Measurements from ENCODE around the gene EML1.

EML1 gene

GRCh38 chr14:99853206-99853605 is 60.0 kb downstream of the EML1 start:
- Histone ChIP-seq H3K4me1 (ENCODE audit: control extremely low read depth in 1 of 4, control insufficient read depth in 4 of 4, insufficient read depth in 4 of 4, low read length in 3 of 4) (no peaks in the 10 kb centered on the region), H3K4me3 (ENCODE audit: control insufficient read depth in 1 of 7, extremely low read depth in 1 of 7, insufficient read depth in 4 of 7, low read depth in 2 of 7, low read length in 6 of 7) (no peak overlapping the region), H3K9me3 (ENCODE audit: control extremely low read depth in 1 of 5, control insufficient read depth in 4 of 5, insufficient read depth in 2 of 5, low read depth in 1 of 5, low read length in 4 of 5) (peaks cover 0 to 2% (median 0%) of the 10 kb centered on the region in 5 experiments), H3K36me3 (ENCODE audit: control insufficient read depth in 4 of 4, insufficient read depth in 4 of 4, low read length in 3 of 4) (no peaks in the 10 kb centered on the region), H3K27me3 (replicated peaks in 2 of 5; ENCODE audit: control insufficient read depth in 4 of 5, insufficient read depth in 5 of 5, low read length in 4 of 5) (peaks cover 0 to 78% (median 35%) of the 10 kb centered on the region in 5 experiments), H3K27ac (ENCODE audit: insufficient read depth in 1 of 2, low read depth in 1 of 2, low read length in 2 of 2, poor library complexity in 1 of 2, severe bottlenecking in 2 of 2) (no peak overlapping the region)
- DNase-seq: no peak
- ChIA-PET POLR2A (no interaction called here), CTCF (interaction anchor here (1.1 to 1.5 kb wide), 2 partner anchors 47 to 214 kb away, joined by 3 to 4 read pairs; no protein-coding TSS in a partner anchor)
- WGBS (ENCODE audit: insufficient coverage): 50% methylated on average over 4 of the region's 5 CpGs

- 75% methylated on average over 4 of the region's 5 CpGs for WGBS (ENCODE audit: insufficient coverage)
- Histone ChIP-seq H3K4me3 (ENCODE audit: control insufficient read depth in 1 of 7, extremely low read depth in 1 of 7, insufficient read depth in 4 of 7, low read depth in 2 of 7, low read length in 6 of 7) (no peak overlapping the region), H3K27ac (ENCODE audit: insufficient read depth in 1 of 2, low read depth in 1 of 2, low read length in 2 of 2, poor library complexity in 1 of 2, severe bottlenecking in 2 of 2) (no peak overlapping the region), H3K9me3 (ENCODE audit: control extremely low read depth in 1 of 5, control insufficient read depth in 4 of 5, insufficient read depth in 2 of 5, low read depth in 1 of 5, low read length in 4 of 5) (peaks cover 0 to 2% (median 0%) of the 10 kb centered on the region in 5 experiments), H3K27me3 (replicated peaks in 2 of 5; ENCODE audit: control insufficient read depth in 4 of 5, insufficient read depth in 5 of 5, low read length in 4 of 5) (peaks cover 0 to 83% (median 35%) of the 10 kb centered on the region in 5 experiments), H3K36me3 (ENCODE audit: control insufficient read depth in 4 of 4, insufficient read depth in 4 of 4, low read length in 3 of 4) (no peaks in the 10 kb centered on the region), H3K4me1 (ENCODE audit: control extremely low read depth in 1 of 4, control insufficient read depth in 4 of 4, insufficient read depth in 4 of 4, low read length in 3 of 4) (no peaks in the 10 kb centered on the region)
- CTCF ChIA-PET: interaction anchor here (1.5 to 2.3 kb wide), 2 partner anchors 13 to 45 kb away, joined by 4 to 6 read pairs; no protein-coding TSS in a partner anchor
- POLR2A ChIA-PET: no interaction called here
- no peak for DNase-seq
These were observed 61.6 kb downstream of the EML1 start for GRCh38 chr14:99854831-99855230.

- Histone ChIP-seq H3K9me3 (ENCODE audit: control extremely low read depth in 1 of 5, control insufficient read depth in 4 of 5, insufficient read depth in 2 of 5, low read depth in 1 of 5, low read length in 4 of 5) (peaks cover 0 to 2% (median 0%) of the 10 kb centered on the region in 5 experiments), H3K36me3 (ENCODE audit: control insufficient read depth in 4 of 4, insufficient read depth in 4 of 4, low read length in 3 of 4) (no peaks in the 10 kb centered on the region), H3K27me3 (replicated peaks in 2 of 5; ENCODE audit: control insufficient read depth in 4 of 5, insufficient read depth in 5 of 5, low read length in 4 of 5) (peaks cover 0 to 83% (median 32%) of the 10 kb centered on the region in 5 experiments), H3K4me1 (ENCODE audit: control extremely low read depth in 1 of 4, control insufficient read depth in 4 of 4, insufficient read depth in 4 of 4, low read length in 3 of 4) (no peaks in the 10 kb centered on the region), H3K4me3 (ENCODE audit: control insufficient read depth in 1 of 7, extremely low read depth in 1 of 7, insufficient read depth in 4 of 7, low read depth in 2 of 7, low read length in 6 of 7) (no peak overlapping the region), H3K27ac (ENCODE audit: insufficient read depth in 1 of 2, low read depth in 1 of 2, low read length in 2 of 2, poor library complexity in 1 of 2, severe bottlenecking in 2 of 2) (no peak overlapping the region)
- ChIA-PET CTCF (interaction anchor here (2.3 kb wide), 1 partner anchor 14 kb away, joined by 6 read pairs; no protein-coding TSS in a partner anchor), POLR2A (interaction anchor here (0.6 kb wide), 1 partner anchor 1457 kb away, joined by 3 read pairs; no protein-coding TSS in a partner anchor)
- no peak for DNase-seq
These were observed 62.1 kb downstream of the EML1 start for GRCh38 chr14:99855271-99855670.

GRCh38 chr14:99857551-99857950 is 64.3 kb downstream of the EML1 start:
- CTCF ChIA-PET: no interaction called here
- POLR2A ChIA-PET: no interaction called here
- Histone ChIP-seq H3K27ac (ENCODE audit: insufficient read depth in 1 of 2, low read depth in 1 of 2, low read length in 2 of 2, poor library complexity in 1 of 2, severe bottlenecking in 2 of 2) (no peak overlapping the region), H3K9me3 (ENCODE audit: control extremely low read depth in 1 of 5, control insufficient read depth in 4 of 5, insufficient read depth in 2 of 5, low read depth in 1 of 5, low read length in 4 of 5) (peaks cover 0 to 2% (median 0%) of the 10 kb centered on the region in 5 experiments), H3K4me3 (ENCODE audit: control insufficient read depth in 1 of 7, extremely low read depth in 1 of 7, insufficient read depth in 4 of 7, low read depth in 2 of 7, low read length in 6 of 7) (no peak overlapping the region), H3K36me3 (ENCODE audit: control insufficient read depth in 4 of 4, insufficient read depth in 4 of 4, low read length in 3 of 4) (no peaks in the 10 kb centered on the region), H3K27me3 (replicated peaks in 2 of 5; ENCODE audit: control insufficient read depth in 4 of 5, insufficient read depth in 5 of 5, low read length in 4 of 5) (peaks cover 0 to 82% (median 15%) of the 10 kb centered on the region in 5 experiments), H3K4me1 (ENCODE audit: control extremely low read depth in 1 of 4, control insufficient read depth in 4 of 4, insufficient read depth in 4 of 4, low read length in 3 of 4) (no peaks in the 10 kb centered on the region)
- no CpG with 5 or more reads among the region's 1 CpG for WGBS (ENCODE audit: insufficient coverage)
- DNase-seq: no peak

DNA sequence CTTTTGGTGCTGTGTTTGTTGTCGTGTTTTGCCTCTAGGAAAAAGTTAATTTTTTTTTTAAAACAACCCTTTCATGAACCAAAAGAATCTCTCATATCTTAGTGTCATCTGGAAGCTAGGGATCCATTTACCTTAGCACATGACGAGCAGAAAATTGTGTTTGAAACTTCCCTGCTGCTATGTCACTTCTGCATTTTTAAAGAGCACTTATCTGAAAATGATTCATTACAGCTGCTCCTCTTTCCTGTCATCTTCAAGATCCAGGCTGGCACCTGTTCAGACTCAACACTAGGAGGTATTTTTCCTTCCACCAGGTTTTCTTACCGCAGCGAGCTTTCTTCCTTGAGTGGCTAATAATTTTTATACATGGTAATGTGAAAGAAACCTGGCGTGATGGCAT is 67.0 kb downstream of the EML1 start:
- 82% methylated on average over 3 of the region's 5 CpGs for WGBS (ENCODE audit: insufficient coverage)
- H3K4me1 ChIP-seq (ENCODE audit: control extremely low read depth in 1 of 4, control insufficient read depth in 4 of 4, insufficient read depth in 4 of 4, low read length in 3 of 4): no peaks in the 10 kb centered on the region
- CTCF ChIA-PET: interaction anchor here (1.2 kb wide), 1 partner anchor 108 kb away, joined by 3 read pairs; no protein-coding TSS in a partner anchor
- POLR2A ChIA-PET: no interaction called here
- no peak overlapping the region for H3K27ac ChIP-seq (ENCODE audit: insufficient read depth in 1 of 2, low read depth in 1 of 2, low read length in 2 of 2, poor library complexity in 1 of 2, severe bottlenecking in 2 of 2)
- H3K36me3 ChIP-seq (ENCODE audit: control insufficient read depth in 4 of 4, insufficient read depth in 4 of 4, low read length in 3 of 4): no peaks in the 10 kb centered on the region
- H3K9me3 ChIP-seq (ENCODE audit: control extremely low read depth in 1 of 5, control insufficient read depth in 4 of 5, insufficient read depth in 2 of 5, low read depth in 1 of 5, low read length in 4 of 5): peaks cover 0 to 2% (median 0%) of the 10 kb centered on the region in 5 experiments
- peaks cover 0 to 80% (median 9%) of the 10 kb centered on the region in 5 experiments for H3K27me3 ChIP-seq (replicated peaks in 2 of 5; ENCODE audit: control insufficient read depth in 4 of 5, insufficient read depth in 5 of 5, low read length in 4 of 5)
- no peak for DNase-seq
- no peak overlapping the region for H3K4me3 ChIP-seq (ENCODE audit: control insufficient read depth in 1 of 7, extremely low read depth in 1 of 7, insufficient read depth in 4 of 7, low read depth in 2 of 7, low read length in 6 of 7)

DNA sequence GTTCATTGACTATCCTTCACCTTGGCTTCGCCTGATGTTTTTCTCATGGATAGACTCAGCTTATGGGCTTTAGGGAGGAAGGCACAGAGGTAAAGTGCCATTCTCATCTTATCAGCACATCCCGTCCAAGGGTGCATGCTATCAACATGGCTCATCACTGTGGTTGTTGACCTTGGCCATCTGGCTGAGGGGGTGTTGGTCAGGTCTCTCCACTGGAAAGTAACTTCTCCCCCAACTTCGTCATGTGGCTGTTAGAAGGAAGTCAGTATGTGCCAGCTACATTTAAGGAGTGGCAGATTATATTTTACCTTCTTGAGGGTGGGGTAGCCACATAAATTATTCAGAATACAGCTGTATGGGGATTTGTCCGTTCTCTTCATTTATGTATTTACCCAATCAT is 68.9 kb downstream of the EML1 start:
- DNase-seq: no peak
- ChIA-PET POLR2A (no interaction called here), CTCF (no interaction called here)
- no peaks in the 10 kb centered on the region for H3K36me3 ChIP-seq (ENCODE audit: control insufficient read depth in 4 of 4, insufficient read depth in 4 of 4, low read length in 3 of 4)
- 100% methylated on average over 2 of the region's 4 CpGs for WGBS (ENCODE audit: insufficient coverage)
- peaks cover 0 to 2% (median 0%) of the 10 kb centered on the region in 5 experiments for H3K9me3 ChIP-seq (ENCODE audit: control extremely low read depth in 1 of 5, control insufficient read depth in 4 of 5, insufficient read depth in 2 of 5, low read depth in 1 of 5, low read length in 4 of 5)
- peaks cover 5 to 80% (median 9%) of the 10 kb centered on the region in 5 experiments for H3K27me3 ChIP-seq (replicated peaks in 2 of 5; ENCODE audit: control insufficient read depth in 4 of 5, insufficient read depth in 5 of 5, low read length in 4 of 5)
- H3K4me1 ChIP-seq (ENCODE audit: control extremely low read depth in 1 of 4, control insufficient read depth in 4 of 4, insufficient read depth in 4 of 4, low read length in 3 of 4): no peaks in the 10 kb centered on the region
- H3K27ac ChIP-seq (ENCODE audit: insufficient read depth in 1 of 2, low read depth in 1 of 2, low read length in 2 of 2, poor library complexity in 1 of 2, severe bottlenecking in 2 of 2): no peak overlapping the region
- H3K4me3 ChIP-seq (ENCODE audit: control insufficient read depth in 1 of 7, extremely low read depth in 1 of 7, insufficient read depth in 4 of 7, low read depth in 2 of 7, low read length in 6 of 7): peak overlapping the region in 1 of 7 experiments; percentile 5

- H3K27me3 ChIP-seq (replicated peaks in 2 of 5; ENCODE audit: control insufficient read depth in 4 of 5, insufficient read depth in 5 of 5, low read length in 4 of 5): peaks cover 6 to 82% (median 10%) of the 10 kb centered on the region in 5 experiments
- H3K27ac ChIP-seq (ENCODE audit: insufficient read depth in 1 of 2, low read depth in 1 of 2, low read length in 2 of 2, poor library complexity in 1 of 2, severe bottlenecking in 2 of 2): no peak overlapping the region
- H3K4me3 ChIP-seq (ENCODE audit: control insufficient read depth in 1 of 7, extremely low read depth in 1 of 7, insufficient read depth in 4 of 7, low read depth in 2 of 7, low read length in 6 of 7): no peak overlapping the region
- WGBS (ENCODE audit: insufficient coverage): 100% methylated on average over 2 of the region's 2 CpGs
- H3K36me3 ChIP-seq (ENCODE audit: control insufficient read depth in 4 of 4, insufficient read depth in 4 of 4, low read length in 3 of 4): no peaks in the 10 kb centered on the region
- ChIA-PET POLR2A (no interaction called here), CTCF (no interaction called here)
- peaks cover 0 to 3% (median 0%) of the 10 kb centered on the region in 5 experiments for H3K9me3 ChIP-seq (ENCODE audit: control extremely low read depth in 1 of 5, control insufficient read depth in 4 of 5, insufficient read depth in 2 of 5, low read depth in 1 of 5, low read length in 4 of 5)
- H3K4me1 ChIP-seq (ENCODE audit: control extremely low read depth in 1 of 4, control insufficient read depth in 4 of 4, insufficient read depth in 4 of 4, low read length in 3 of 4): no peaks in the 10 kb centered on the region
- no peak for DNase-seq
These were observed 69.8 kb downstream of the EML1 start for GRCh38 chr14:99863059-99863458.

Data from common myeloid progenitor, CD34-positive (primary cell).